NT2/D1 (cell line): Measurements from ENCODE around the gene PDE6C.

ENCODE experiments used
- SUZ12 ChIP-seq: IDR thresholded peaks from 2 replicates; pipeline ENCODE4 v1.6.1; 2011; ENCODE audit not compliant: insufficient read length, insufficient read depth; ENCODE audit errors: extremely low read depth
- YY1 ChIP-seq: IDR thresholded peaks from 2 replicates; pipeline ENCODE4 v1.6.1; 2011; ENCODE audit not compliant: insufficient read length, insufficient read depth
- ZNF274 ChIP-seq: IDR thresholded peaks from 2 replicates; pipeline ENCODE4 v1.6.1; 2011; ENCODE audit warnings: mild to moderate bottlenecking, low read depth, low read length

- TF ChIP-seq ZNF274 (no peak), SUZ12 (no peak), YY1 (no peak)
These were observed 58.0 kb downstream of the PDE6C start for GRCh38 chr10:93670372-93670771.
